Hindlimb muscle (tissue), 1 donor: ENCODE data around the gene DCAF8. TPM values are rescaled to one million over a fixed set of nuclear protein-coding genes. Genes with fewer than 3 reads are reported as not detected.

ENCODE experiments used
- DNase-seq: peaks from one replicate; pipeline ENCODE4 v3.0.0-alpha.2; 2013
- polyA plus RNA-seq: library from polyadenylated mRNA; unstranded; fragments of 120-200 nt; gene quantifications from one replicate; pipeline ENCODE4 v1.2.1, GENCODE V29; 2013; ENCODE audit not compliant: insufficient read length

The DCAF8 gene
- polyA plus RNA-seq, 1 donor: 115 TPM

GRCh38 chr1:160168609-160169369 is 93.6 kb downstream of the DCAF8 start:
- DNase-seq: no peak

- DNase-seq: no peak
These were observed 94.3 kb downstream of the DCAF8 start for GRCh38 chr1:160168016-160168415.

GRCh38 chr1:160167580-160167979 is 94.8 kb downstream of the DCAF8 start:
- DNase-seq: no peak

- no peak for DNase-seq
These were observed 95.3 kb downstream of the DCAF8 start for GRCh38 chr1:160167056-160167455.

GRCh38 chr1:160166166-160166868 is 96.0 kb downstream of the DCAF8 start:
- DNase-seq: no peak

Other genes starting within 250 kb of the DCAF8 start
- gene PIGM, start 230.6 kb downstream of the DCAF8 start, polyA plus RNA-seq: 5.0 TPM
- gene KCNJ10, start 192.4 kb downstream of the DCAF8 start, polyA plus RNA-seq: 0.46 TPM
- gene KCNJ9, start 181.0 kb downstream of the DCAF8 start, polyA plus RNA-seq: 0.09 TPM
- 21.6 TPM for gene IGSF8, start 163.9 kb downstream of the DCAF8 start, polyA plus RNA-seq
- gene ATP1A2, start 146.8 kb downstream of the DCAF8 start, polyA plus RNA-seq: 87.0 TPM
- 4.0 TPM for gene ATP1A4, start 110.9 kb downstream of the DCAF8 start, polyA plus RNA-seq
- 912 TPM for gene CASQ1, start 72.0 kb downstream of the DCAF8 start, polyA plus RNA-seq
- 117 TPM for gene PEA15, start 57.2 kb downstream of the DCAF8 start, polyA plus RNA-seq
- 45.3 TPM for gene PEX19, start 22.6 kb upstream of the DCAF8 start, polyA plus RNA-seq
- 122 TPM for gene COPA, start 80.7 kb upstream of the DCAF8 start, polyA plus RNA-seq
- 108 TPM for gene NCSTN, start 80.8 kb upstream of the DCAF8 start, polyA plus RNA-seq
- 1.5 TPM for gene NHLH1, start 104.5 kb upstream of the DCAF8 start, polyA plus RNA-seq
- gene VANGL2, start 138.0 kb upstream of the DCAF8 start, polyA plus RNA-seq: 11.0 TPM